Skeletal muscle satellite cell (primary cell): ENCODE results near the gene PLCB4.

Experiments
- H3K27me3 ChIP-seq: 2 replicates; pipeline ENCODE4 v1.7.0; 2013; ENCODE audit warnings: low read length; ENCODE audit not compliant: control insufficient read depth, insufficient read depth
- H3K36me3 ChIP-seq: 2 replicates; pipeline ENCODE4 v1.7.0; 2013; ENCODE audit warnings: mild to moderate bottlenecking, control low read depth, low read length; ENCODE audit not compliant: insufficient read depth
- H3K4me1 ChIP-seq: 2 replicates; pipeline ENCODE4 v1.7.0; 2013; ENCODE audit warnings: low read length; ENCODE audit not compliant: control insufficient read depth, insufficient read depth
- H3K4me2 ChIP-seq: 2 replicates; pipeline ENCODE4 v1.7.0; 2013; ENCODE audit warnings: mild to moderate bottlenecking, low read length
- H3K4me3 ChIP-seq: 2 replicates; pipeline ENCODE4 v1.7.0; 2013; ENCODE audit warnings: low read length
- H3K9ac ChIP-seq: 2 replicates; pipeline ENCODE4 v1.7.0; 2013; ENCODE audit warnings: mild to moderate bottlenecking, low read depth, low read length, moderate library complexity
- H3K9me3 ChIP-seq: replicated peaks from 2 replicates; pipeline ENCODE4 v1.7.0; 2013; ENCODE audit warnings: mild to moderate bottlenecking, control low read depth, low read length

The PLCB4 gene

DNA sequence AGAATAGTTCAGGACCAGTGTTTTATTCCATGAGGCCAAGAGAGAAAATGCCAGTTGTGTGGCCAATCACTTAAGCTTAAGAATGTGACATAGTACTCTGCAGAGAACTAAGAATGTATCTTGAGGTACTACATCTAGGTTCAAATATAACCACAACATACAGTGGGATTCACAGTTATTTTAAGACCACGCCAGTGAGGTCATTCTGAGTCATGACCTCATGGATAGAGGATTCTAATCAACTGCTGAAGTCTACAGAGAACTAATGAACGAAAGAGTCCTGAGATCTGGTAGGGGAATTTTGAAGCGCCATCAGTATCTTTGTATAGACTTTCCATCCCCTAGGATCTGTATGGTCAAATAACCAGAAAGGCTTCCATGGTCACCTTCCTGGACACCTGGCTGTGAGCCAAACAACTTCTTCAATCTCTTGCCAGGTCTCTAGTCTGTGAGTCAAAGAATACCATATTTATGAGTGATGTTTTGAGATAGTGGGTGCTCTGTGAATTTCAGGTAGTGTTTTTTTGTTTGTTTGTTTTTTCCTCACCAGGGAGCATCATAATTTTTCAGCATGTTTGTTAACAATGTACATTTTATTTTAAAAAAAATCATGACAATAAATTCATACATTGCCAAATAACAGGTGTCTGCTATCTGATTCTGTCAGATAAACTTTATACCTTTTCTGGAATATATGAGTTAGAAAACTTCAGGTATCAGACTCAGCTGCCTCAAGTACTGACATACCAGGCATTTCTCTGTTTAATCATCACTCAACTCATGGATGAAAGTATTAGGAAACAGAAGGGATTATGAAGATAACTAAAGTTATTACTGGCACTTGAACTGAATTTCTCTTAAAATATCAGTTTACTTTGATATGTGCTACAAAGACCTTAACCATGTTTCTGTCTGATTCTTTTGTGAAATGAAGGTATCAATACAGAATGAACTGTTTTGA is 217.9 kb downstream of the PLCB4 start:
- Histone ChIP-seq H3K4me2 (no peak overlapping the region), H3K4me1 (peaks cover 5% of the 10 kb centered on the region), H3K4me3 (no peak overlapping the region), H3K9me3 (no peaks in the 10 kb centered on the region), H3K36me3 (no peaks in the 10 kb centered on the region), H3K27me3 (no peaks in the 10 kb centered on the region), H3K9ac (no peak overlapping the region)

DNA sequence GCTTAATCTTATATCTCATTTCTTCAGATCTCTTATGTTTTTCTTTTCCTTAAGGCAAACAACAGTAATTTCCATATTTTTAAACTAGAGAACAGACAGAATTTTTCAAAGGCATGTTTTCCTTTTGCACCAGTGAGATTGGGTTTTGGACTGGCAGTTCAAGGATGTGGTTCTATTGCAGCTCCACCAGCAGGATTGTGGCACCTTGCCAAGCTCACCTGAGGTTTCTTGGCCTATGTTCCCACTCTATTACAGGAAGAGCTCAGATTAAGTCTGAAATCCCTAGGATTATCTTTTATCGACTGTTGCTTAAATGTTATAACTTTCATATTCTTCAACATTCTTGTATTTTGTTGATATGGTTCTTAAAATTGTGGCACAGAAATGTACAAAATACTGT is 218.9 kb downstream of the PLCB4 start:
- Histone ChIP-seq H3K4me1 (peaks cover 5% of the 10 kb centered on the region), H3K9ac (no peak overlapping the region), H3K4me3 (no peak overlapping the region), H3K4me2 (no peak overlapping the region), H3K27me3 (no peaks in the 10 kb centered on the region), H3K9me3 (no peaks in the 10 kb centered on the region), H3K36me3 (no peaks in the 10 kb centered on the region)

- no peak overlapping the region for H3K9ac ChIP-seq
- no peaks in the 10 kb centered on the region for H3K27me3 ChIP-seq
- peaks cover 17% of the 10 kb centered on the region for H3K4me1 ChIP-seq
- no peaks in the 10 kb centered on the region for H3K36me3 ChIP-seq
- no peak overlapping the region for H3K4me3 ChIP-seq
- no peak overlapping the region for H3K4me2 ChIP-seq
- H3K9me3 ChIP-seq = no peaks in the 10 kb centered on the region
Measured at GRCh38 chr20:9290331-9290730, 221.4 kb downstream of the PLCB4 start.

- Histone ChIP-seq H3K4me2 (no peak overlapping the region), H3K9me3 (no peaks in the 10 kb centered on the region), H3K36me3 (no peaks in the 10 kb centered on the region), H3K27me3 (no peaks in the 10 kb centered on the region), H3K9ac (no peak overlapping the region), H3K4me3 (no peak overlapping the region), H3K4me1 (peaks cover 13% of the 10 kb centered on the region)
Measured at GRCh38 chr20:9293145-9293544, 224.3 kb downstream of the PLCB4 start.

- H3K36me3 ChIP-seq = no peaks in the 10 kb centered on the region
- no peak overlapping the region for H3K4me2 ChIP-seq
- H3K9me3 ChIP-seq = no peaks in the 10 kb centered on the region
- H3K4me1 ChIP-seq = peaks cover 13% of the 10 kb centered on the region
- no peak overlapping the region for H3K4me3 ChIP-seq
- no peak overlapping the region for H3K9ac ChIP-seq
- H3K27me3 ChIP-seq = no peaks in the 10 kb centered on the region
Measured at GRCh38 chr20:9294041-9294440, 225.2 kb downstream of the PLCB4 start.

- Histone ChIP-seq H3K4me2 (no peak overlapping the region), H3K9me3 (no peaks in the 10 kb centered on the region), H3K9ac (no peak overlapping the region), H3K36me3 (no peaks in the 10 kb centered on the region), H3K4me3 (no peak overlapping the region), H3K4me1 (peaks cover 24% of the 10 kb centered on the region), H3K27me3 (no peaks in the 10 kb centered on the region)
Measured at GRCh38 chr20:9298906-9299305, 230.0 kb downstream of the PLCB4 start.

DNA sequence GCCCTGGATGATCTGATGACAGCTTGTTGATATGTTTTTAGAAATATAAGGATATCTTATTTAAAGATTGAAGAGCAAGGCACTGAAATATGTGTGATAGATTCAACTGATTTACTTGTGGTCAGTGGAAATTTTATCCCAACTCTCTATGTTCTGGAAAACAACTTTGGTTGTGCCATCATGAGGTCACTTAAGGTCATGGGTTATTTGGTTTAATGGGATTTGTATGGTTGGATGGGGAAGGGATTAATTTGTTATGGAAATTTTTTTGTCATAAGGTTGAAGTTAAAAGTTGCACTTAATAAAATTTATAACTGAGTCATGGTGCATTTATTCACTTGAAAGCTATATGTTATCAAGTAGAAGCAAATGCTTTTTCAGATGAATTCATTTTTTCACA is 231.2 kb downstream of the PLCB4 start:
- no peak overlapping the region for H3K4me3 ChIP-seq
- H3K27me3 ChIP-seq = no peaks in the 10 kb centered on the region
- no peak overlapping the region for H3K4me2 ChIP-seq
- no peak overlapping the region for H3K9ac ChIP-seq
- H3K4me1 ChIP-seq = peaks cover 15% of the 10 kb centered on the region
- H3K36me3 ChIP-seq = no peaks in the 10 kb centered on the region
- no peaks in the 10 kb centered on the region for H3K9me3 ChIP-seq

DNA sequence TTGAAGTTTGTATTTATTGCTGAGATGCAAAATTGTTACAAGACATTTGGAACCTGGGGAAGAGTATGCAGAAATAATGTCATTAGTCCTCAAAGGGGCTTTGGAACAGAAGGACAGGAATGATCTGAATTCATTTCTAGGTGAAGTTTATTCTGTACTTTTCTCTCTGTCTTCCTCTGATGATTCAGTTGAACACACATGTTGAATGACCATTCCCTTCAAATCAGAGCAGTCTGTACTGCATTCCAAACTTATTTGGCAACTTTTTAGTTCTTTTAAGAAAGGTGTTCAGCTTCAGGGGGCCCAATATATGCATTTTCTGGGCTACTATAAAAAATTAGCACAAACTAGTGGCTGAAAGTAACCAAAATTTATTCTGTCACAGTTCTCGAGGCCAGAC is 231.6 kb downstream of the PLCB4 start:
- H3K4me2 ChIP-seq = no peak overlapping the region
- no peaks in the 10 kb centered on the region for H3K27me3 ChIP-seq
- no peaks in the 10 kb centered on the region for H3K36me3 ChIP-seq
- H3K4me3 ChIP-seq = no peak overlapping the region
- H3K9me3 ChIP-seq = no peaks in the 10 kb centered on the region
- H3K4me1 ChIP-seq = peaks cover 15% of the 10 kb centered on the region
- no peak overlapping the region for H3K9ac ChIP-seq

DNA sequence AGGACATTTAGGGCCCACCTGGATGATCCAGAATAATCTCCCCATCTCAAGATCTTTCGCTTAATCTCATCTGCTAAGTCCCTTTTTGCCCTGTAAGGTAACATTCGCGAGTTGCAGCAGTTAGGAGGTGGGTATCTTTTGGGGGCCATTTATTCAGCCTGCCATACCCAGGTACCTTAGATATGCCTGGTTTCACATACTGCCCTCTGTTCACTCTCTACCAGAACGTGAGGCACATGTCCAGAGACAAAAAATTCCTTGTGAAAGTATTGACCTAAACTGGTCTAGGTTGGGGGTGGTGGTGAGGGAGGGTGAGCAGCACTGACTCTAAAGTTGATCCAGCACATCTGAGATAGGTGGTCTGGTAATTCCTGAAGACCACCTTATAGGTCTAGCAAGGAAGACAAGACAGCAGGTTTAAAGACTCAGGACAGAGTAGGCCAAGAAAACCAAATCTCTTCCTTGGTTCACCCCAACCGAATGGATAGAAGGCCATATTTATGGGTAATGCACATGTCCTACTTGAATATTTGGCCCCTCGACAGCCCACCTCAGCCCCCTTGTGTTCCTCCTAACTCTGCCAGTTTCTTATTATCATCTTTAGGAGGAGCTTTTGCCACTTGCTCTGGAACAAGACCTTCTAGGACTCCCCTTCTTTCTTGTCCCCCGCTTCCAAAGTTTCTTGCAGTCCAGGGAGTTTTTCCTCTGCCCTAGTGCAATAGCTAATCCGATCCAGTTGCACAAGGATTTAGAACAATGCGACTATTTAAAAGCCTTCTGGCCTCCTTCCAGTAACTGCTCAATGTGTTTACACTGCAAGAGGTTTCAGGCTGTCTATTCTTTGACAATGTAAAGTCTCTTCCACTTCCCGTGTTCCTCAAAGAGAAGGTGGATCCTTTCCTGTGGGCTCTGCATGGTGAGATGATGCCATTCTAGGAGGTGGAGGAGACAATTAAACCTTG is 232.5 kb downstream of the PLCB4 start:
- Histone ChIP-seq H3K36me3 (no peaks in the 10 kb centered on the region), H3K4me3 (no peak overlapping the region), H3K4me2 (no peak overlapping the region), H3K9me3 (no peaks in the 10 kb centered on the region), H3K4me1 (peaks cover 19% of the 10 kb centered on the region), H3K9ac (no peak overlapping the region), H3K27me3 (no peaks in the 10 kb centered on the region)

- no peak overlapping the region for H3K9ac ChIP-seq
- no peak overlapping the region for H3K4me3 ChIP-seq
- H3K27me3 ChIP-seq = no peaks in the 10 kb centered on the region
Measured at GRCh38 chr20:9302091-9302462, 233.2 kb downstream of the PLCB4 start.

DNA sequence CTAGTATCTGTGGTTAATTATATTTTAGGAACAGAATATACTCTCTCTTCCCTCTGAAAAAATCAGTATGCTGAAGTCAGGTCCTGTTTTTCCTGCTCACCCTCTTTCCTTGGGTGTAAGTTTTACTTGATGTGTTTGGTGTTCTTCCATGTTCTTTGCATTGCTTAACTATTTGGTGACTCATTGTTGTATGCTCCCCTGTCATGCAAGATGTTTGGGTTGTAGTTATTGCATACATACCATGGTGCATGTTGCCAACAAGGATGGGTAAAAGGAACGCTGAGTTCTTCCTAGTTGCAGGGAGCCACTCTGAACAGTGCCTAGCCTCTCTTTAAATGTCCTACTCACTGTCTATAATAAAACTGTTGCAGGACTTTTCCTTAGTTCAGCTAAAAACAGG is 237.6 kb downstream of the PLCB4 start:
- Histone ChIP-seq H3K36me3 (no peaks in the 10 kb centered on the region), H3K27me3 (no peaks in the 10 kb centered on the region), H3K4me2 (peak overlapping the region; percentile 6), H3K9me3 (no peaks in the 10 kb centered on the region), H3K9ac (no peak overlapping the region), H3K4me1 (peaks cover 24% of the 10 kb centered on the region), H3K4me3 (no peak overlapping the region)

More at GRCh38 chr20:9302091-9302462, 233.2 kb downstream of the PLCB4 start:
- Histone ChIP-seq H3K4me1 (peaks cover 26% of the 10 kb centered on the region), H3K36me3 (no peaks in the 10 kb centered on the region), H3K9me3 (no peaks in the 10 kb centered on the region), H3K4me2 (no peak overlapping the region)
